NCI-H460 (cell line): Measurements from ENCODE around the gene CD93. TPM values are rescaled to one million over a fixed set of nuclear protein-coding genes. Genes with fewer than 3 reads are reported as not detected.

Experiments used
- DNase-seq: peaks from one replicate; pipeline ENCODE4 v3.0.0-alpha.2; 2016; ENCODE audit warnings: low read depth; ENCODE audit errors: extremely low read depth
- polyA plus RNA-seq: library from polyadenylated mRNA; depleted of rRNA; stranded (reverse); fragments of >200 nt; gene quantifications from 2 replicates; pipeline ENCODE4 v1.2.3, GENCODE V29; 2014; cell fraction: nucleus; rRNA removed
- total RNA-seq: library from RNA; depleted of rRNA; stranded (reverse); fragments of >200 nt; shearing (Covaris generic); gene quantifications from 2 replicates; pipeline ENCODE4 v1.2.3, GENCODE V29; 2014; rRNA removed

CD93 gene, protein sequence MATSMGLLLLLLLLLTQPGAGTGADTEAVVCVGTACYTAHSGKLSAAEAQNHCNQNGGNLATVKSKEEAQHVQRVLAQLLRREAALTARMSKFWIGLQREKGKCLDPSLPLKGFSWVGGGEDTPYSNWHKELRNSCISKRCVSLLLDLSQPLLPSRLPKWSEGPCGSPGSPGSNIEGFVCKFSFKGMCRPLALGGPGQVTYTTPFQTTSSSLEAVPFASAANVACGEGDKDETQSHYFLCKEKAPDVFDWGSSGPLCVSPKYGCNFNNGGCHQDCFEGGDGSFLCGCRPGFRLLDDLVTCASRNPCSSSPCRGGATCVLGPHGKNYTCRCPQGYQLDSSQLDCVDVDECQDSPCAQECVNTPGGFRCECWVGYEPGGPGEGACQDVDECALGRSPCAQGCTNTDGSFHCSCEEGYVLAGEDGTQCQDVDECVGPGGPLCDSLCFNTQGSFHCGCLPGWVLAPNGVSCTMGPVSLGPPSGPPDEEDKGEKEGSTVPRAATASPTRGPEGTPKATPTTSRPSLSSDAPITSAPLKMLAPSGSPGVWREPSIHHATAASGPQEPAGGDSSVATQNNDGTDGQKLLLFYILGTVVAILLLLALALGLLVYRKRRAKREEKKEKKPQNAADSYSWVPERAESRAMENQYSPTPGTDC
- not detected in 2 replicates for total RNA-seq
- polyA plus RNA-seq, result not detected in 2 replicates

DNA sequence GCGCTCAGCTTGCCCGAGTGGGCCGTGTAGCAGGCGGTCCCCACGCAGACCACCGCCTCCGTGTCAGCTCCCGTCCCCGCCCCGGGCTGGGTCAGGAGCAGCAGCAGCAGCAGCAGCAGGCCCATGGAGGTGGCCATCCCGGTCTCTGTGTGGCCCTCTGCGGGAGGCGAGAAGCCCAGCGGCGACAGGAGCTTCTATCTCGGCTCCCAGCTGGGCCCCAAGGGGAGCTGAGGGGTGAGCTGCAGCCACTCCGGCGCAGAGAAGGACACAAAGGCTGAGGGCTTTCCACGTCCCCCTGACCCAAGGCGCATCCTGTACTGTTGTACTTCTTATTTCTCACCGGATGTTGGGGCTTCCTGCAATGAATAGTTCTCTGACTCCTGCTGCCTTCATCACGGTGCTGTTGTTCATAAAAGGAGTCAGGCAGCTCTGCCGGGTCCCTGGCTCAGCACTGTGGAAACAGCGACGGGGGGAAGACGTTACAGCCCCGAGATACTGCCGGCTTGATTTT is at the start of gene CD93:
Gene CD93, minus strand, starts transcription at position 269 of the 511 bp plus-strand sequence. Its CDS starts 132 bp downstream, at position 137.
- DNase-seq, result no peak

DNA sequence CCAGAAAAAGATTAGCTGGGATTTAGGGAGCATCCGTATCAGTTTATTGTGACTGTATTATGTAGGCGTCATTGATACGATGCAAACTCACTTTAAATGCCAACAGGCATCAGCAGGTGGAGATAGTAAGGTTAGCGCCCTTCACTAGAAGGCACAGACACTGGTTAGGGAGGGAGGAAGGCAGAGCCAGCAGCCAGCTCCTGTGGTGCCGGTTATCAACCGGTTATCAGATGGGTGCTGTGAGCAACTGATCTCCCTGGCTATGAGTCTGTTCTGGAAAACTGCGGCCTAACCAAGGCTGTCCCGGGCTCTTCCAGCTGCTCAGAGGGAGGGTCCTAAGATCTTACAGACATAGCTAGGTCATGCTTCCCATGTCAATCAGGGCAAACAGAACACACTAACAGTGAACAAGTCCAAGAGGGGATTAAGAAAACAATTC is 47.5 kb upstream of the CD93 start:
- DNase-seq, result no peak

DNA sequence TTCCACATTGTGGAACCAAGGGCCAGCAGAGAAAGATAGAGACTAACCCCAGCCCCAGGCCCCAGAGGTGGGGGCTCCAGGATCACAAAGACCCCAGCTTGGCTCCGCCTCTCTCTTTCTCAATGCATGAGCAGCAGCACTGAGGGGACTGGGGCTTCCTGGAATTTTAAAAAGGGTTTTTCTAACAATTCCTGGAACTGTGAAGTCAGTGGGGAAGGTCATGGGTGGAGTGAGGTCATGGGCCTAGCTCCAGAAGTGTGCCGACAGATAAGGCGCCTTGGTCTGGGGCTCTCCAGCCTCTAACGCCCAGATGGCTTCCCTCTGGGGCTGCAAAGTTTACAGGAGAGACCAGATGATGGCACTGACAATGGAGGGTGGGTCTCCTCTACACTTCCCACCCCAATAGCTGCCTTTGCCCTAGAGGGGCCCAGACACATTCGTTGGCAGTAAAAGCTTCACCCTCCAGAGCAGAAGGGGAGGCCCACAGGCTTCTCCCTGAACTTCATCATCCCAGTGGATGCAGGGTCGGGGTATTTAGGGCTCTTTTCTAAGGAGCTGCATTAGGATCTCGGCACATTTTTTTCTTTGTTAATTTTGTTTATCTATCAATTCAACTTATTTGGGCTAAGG is 46.9 kb upstream of the CD93 start:
- DNase-seq, result no peak

DNA sequence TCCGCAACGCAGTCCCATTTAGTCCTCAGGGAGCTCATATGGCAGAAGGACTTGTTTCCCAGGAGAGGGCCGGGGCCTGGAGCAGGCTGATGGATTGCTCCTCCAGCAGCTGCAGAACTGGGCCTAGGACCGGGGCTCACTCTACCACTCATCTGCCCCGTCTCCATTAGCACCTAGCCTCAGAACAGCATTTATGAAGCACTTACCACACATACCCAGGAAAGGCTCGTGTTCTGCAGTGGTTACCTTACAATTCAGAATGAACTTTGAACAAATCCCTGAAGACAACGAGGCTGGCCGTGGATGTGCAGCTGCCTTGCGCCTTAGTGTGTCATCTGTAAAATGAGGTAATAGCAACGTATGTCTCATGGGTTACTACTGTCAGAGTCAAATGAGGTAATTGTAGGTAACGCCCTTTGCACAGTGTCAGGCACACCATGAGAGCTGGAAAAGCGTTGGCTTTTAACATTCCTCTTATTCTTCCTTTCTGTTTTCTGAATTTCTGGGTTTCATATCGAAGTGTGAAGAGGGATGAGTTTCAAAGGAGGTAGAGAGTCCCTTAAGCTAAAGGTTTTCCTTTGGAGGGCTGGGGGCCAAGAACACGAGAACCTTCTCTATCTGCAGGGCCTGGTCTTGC is 46.3 kb upstream of the CD93 start:
- DNase-seq, result no peak

DNA sequence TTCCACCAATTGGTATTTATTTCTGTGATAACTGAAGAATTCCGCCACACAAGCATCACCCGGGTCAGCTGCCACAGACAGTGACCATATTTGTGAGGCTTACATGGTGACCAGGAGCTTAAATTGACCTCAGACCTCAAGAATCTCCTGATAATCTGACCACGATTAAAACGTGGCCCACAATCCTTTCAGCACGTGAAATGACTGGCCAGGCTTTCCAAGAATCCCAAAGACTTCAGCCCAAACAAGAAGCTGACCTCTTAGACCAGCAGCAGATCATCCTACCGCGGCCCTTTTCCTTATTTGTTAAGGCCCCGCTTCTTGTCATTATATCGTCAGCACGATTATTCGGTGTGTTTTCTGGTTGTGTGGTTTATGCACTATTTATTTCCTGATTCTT is 45.6 kb upstream of the CD93 start:
- no peak for DNase-seq

DNA sequence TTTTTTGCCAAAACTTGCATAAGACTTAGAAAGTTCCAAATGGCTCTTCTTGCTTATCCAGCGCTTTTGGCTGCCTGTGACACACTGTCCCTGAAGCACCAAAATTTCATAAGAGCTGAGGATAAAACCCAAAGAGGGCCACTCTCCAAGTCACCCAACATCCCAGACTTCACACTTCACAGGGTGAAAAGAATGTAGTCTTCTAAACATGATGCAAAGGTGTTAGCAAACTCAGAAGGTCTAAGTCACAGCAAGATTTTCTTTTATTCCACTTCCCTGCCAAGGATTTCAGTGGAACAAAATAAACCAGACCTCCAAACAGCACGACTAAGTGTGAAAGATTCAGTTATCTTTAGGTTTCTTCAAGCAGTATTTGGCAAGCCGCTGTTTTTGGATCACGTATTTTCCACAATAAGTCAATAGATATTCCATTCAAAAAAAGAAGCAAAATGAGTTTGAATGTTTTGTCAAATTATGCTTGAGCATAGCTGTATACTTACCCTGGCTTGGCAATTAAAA is 44.6 kb upstream of the CD93 start:
- DNase-seq, result no peak

DNA sequence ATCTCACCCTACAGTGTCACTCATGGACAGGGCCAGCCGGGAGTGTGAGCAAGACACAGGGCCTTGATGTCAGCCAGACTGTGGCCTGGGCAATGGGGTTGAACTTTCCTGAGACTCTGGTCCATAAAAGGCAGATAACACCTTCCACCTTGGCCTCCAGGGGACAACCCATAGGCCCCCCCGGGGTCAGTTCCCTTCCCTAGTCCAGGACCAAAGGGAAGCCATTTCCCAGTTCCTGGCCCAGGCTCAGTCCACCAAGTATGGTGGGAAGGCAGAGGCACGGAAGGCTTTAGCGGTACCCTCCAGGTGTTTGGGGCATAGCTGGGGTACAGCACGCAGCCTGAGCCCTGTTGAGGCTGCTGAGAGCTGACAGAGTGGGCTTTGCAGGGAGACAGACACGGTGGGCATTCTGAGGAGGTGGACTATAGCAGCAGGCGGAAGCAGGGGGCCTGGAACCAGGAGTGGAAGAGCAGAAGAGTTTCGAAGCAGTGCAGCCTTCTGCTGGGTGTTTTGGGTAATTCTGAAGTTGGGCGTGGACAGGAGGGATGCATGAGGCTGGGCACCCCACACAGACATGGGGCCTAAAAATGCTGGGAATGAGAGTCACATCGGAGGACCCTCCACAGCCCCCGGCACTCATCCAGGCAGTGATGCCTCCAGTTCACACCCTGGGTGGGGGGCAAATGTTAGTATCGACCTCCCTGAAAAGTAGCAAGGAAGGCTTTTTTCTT is 43.9 kb upstream of the CD93 start:
- DNase-seq, result no peak

DNA sequence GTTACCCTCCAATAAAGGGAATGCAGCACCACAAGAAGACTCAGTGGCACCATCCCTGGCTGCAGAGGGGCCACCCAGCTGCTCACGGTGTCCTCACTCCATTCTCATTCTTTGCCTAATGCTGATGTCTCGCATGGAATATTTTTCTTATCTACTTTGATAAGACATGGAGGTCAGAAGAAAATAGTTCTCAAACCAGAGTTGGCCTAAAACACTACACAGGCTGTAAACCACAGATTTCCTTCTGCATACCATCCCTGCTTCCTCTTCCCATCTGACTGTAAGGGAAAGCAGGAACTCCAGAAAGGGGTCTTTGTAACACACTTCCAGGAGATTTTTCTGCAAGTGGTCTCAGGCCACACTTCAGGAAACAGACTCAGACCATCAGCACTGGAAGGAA is 43.1 kb upstream of the CD93 start:
- DNase-seq, result no peak

DNA sequence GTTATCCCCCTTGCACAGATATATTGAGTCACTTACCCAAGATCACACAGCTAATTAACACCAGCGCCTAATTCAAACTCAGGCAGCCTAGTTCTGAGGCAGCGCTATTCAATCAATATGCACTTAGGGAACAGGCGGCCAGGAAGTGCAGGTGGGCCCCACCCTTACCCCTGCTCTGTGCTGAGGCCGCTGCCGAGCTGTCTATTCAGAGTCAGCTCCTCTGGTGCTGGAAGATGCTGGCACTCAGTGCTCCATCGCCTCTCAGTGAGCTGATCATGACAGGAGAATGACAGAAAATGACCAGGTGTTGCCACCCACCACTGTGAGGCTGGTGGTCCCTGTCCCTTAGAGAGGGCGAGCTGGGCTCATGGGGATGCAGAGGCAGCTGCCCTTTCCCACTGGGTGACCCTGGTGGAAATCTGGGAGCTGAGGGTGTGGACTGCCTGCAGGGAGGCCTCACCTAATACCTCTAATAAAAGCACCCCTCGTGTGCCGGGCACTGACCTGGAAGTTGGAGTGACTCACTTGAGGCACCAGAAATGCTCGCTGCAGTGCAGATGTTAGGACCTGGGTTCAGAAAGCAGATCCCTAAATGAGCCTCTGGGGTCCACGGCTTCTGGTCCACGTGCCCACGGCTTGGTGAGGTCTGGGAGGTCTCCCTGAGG is 42.5 kb upstream of the CD93 start:
- no peak for DNase-seq

DNA sequence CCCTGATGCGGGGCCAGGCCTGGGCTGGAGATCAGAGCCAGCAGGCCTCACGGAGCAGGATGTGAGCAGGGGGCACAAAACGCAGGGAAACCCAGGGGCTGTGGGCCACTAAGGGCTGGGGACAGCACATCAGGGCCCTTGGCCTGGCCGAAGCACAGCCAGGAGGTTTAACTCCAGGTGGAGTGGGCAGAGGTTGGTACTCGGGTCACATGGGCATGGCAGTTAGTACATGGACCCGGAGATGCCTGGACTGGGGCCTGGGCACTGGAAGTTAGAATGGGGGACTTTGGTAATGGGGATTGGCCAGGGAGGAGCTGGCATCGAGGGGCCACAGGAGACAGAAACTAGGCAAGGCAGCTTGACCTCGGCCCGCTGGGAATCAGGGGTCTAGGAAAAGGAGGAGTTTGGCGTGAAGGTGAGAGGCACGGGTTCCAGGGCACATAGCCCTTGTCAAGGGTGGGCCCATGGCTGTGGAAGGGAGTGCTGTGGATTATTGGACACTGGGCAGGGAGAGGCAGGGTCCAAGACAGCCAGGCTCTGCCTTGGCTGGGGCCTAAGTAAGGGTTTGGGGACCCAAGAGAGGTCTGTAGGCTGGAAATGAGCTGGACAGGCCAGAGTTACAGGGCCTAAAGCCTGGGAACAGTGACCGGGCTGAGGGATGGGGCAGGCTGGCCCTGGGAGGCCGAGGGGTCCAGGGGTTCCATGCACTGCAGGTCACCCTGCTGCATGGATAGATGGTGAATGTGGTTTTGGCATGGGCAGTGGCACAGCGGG is 41.6 kb upstream of the CD93 start:
- no peak for DNase-seq

DNA sequence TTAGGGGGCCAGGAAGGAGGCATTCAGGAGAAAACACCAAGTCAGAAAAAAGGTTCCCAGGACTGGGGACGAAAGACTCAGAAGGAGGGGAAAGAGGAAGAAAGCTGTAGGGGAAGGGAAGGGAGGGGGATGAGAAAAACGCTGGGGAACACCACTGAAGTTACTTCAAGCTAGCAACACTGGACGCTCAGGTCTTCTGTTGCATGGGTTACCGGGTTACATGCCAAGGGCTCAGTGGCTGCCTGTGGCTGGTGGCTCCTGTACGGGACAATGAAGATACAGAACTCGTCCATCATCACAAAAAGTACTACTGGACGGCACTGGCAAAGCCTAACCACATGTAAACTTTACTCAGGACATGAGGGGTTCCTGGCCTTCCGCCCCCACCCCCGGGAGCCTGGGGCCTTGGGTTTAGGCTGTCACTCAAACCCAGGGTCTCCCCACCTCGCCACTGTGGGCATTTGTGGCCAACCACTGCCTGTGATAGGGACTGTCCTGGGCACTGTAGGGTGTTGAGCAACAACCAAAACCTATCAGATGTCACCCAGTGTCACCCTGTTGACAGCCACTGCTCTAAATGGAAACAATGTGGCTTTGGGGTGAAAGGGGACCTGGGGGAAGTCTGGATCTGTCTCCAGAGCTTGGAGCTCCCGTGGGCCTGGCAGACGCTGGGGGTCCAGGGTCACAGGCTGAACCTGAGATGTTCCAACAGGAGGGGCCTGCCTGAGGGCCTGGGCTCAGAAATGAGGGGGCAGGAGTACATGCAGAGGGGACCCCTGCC is 40.3 kb upstream of the CD93 start:
- DNase-seq, result no peak

DNA sequence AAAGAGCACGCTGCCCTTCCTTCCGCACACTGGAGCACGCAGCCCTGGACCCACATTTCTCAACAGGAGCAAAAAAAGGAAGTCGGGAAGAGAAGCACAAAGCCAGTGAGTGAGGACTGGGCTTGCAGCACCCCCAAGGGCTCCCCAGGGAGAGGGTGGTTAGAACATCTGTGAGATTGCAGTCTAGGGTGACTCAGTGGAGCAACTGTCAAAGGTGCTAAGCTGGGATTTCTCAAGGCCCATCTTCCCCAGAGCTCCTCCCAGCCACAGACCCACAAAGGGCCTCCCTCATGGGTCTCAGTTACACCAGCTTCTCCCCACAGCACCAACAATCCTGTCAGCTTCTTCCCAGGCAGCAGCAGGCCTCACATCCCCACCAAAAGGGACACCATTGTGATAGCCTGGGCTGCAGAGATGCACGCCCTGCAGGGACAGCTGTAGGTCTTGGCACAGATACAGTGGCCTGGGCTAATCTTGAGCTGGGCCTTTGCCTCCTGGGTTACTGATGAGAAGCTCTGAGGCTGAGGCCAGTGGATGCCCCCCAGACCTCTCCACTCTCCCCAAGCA is 39.6 kb upstream of the CD93 start:
- DNase-seq, result no peak

DNA sequence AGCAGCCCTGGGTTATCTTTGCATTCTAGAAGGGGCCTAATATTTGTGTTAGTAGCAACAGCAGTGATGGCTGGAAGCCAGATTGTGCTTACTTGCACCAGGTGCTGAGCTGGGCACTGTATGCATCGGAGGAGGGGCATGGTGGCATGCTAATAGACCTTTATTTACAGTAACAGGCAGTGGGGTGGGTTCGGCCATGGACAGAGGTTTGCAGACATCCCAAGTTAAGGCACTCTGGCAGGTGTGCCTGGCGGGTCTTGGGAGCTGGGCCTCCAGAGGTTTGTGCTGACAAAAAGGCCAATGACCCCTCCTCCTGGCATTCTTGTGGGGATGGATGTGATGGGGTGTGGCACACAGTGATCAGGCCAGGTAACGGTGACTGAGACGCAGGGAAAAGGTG is 39.0 kb upstream of the CD93 start:
- DNase-seq, result no peak

DNA sequence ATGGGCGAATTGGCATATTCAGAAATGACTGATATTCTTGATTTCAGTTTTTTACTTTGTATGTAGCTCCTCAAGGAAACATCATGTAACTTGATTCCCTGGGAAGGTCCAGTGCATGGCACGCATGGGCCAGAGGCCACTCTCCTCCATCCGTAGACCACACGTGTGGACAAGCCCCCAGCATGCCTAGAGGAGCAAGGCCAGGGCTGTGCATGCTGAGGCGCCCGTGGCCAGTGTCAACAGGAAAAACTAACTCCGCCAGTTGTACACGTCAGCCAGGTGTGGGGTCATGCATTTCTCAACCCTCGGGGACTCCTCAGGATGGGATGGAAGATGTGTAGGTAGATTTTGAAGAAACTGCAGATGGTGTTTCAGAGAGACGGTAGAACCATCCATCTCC is 37.8 kb upstream of the CD93 start:
- DNase-seq, result no peak

DNA sequence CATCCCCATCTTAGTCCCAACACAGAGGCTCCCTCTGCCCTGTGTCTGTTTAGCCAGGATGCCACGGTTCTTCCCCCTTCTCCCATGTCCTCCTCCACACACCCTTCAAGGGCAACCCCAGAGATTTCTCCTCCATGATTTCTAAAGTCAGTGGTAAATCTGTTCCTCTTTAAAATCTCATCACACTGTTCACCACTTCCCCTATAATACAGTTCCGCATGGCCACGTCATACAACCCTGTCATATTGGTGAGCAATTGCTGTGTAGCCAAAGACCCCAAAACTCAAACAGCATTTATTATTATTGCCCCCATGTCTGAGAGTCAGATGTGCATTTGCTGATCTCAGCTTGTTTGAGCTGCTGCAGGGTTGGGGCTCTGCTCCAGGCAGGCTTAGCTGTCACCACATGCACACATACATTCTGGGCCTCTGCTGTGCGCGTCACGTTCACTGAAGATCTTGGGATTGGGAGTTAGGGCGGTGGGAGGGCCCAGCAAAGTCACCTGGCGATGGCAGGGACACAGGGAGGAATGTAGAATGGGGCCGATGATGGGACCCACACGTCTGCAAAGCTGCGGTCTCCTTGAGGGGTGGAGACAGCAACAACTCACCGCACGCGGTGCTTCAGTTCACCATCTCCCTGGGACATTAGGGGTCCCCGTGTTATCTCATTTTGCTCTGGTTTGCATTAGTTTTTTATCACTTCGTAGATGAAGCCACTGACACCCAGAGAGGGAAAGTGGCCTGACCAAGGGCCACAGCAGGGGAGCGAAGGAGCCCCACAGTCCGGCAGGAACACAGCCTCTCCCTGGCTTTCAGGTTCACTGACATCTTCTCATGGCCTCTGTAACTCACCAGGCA is 36.9 kb upstream of the CD93 start:
- no peak for DNase-seq

DNA sequence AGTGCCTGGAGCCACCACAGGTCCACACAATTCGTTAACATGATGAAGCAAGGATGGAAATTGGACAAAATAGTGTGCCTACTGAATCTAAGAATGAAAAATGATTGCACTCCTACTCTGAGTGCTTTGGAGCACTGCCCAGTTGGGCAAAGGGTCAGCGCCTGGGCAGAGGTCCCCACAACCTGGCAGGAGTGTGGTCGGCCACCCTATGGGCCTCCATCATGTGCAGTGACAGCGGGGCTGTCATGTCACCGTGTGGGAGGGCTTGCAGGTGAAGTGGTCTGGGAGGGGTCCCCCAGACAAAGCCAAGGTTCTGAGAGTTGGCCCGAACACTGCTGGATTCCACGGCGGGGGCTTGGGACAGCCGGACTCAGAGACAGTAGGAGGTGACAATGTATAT is 36.2 kb upstream of the CD93 start:
- no peak for DNase-seq
